Measurements from ENCODE around the gene ERGIC1. TPM values are rescaled to one million over a fixed set of nuclear protein-coding genes. Genes with fewer than 3 reads are reported as not detected.

ERGIC1 gene
- total and polyA plus RNA-seq, 2 of the 13 experiments (the other 11 are each of a cell fraction or from before 2014, with no cell fraction given), result 78.5 to 184 TPM

- no peak for TF ChIP-seq ZNF780A (CRISPR knock-in tag; IDR thresholded peaks at IDR 0.05)
- no peak for TF ChIP-seq NAIF1 (CRISPR knock-in tag; IDR thresholded peaks at IDR 0.05; ENCODE audit: borderline replicate concordance)
- TF ChIP-seq ELF4 (CRISPR knock-in tag; IDR thresholded peaks at IDR 0.05; ENCODE audit: borderline replicate concordance), result no peak
- TF ChIP-seq FOXA3 (CRISPR knock-in tag; IDR thresholded peaks at IDR 0.05), result no peak
- no peak for TF ChIP-seq ARNTL (CRISPR knock-in tag; IDR thresholded peaks at IDR 0.05)
Observed at GRCh38 chr5:172985596-172985995, 151.5 kb downstream of the ERGIC1 start (continued).

GRCh38 chr5:172988276-172988675, 154.2 kb downstream of the ERGIC1 start:
- ChIA-PET CTCF (ENCODE audit: low intra/inter-chr PET ratio, low total read pairs) (no interaction called here), POLR2A (no interaction called here)
- no peak overlapping the region for H3K27ac ChIP-seq (ENCODE audit: extremely low read length, insufficient read depth, low read length)
- no peak overlapping the region for H2AFZ ChIP-seq (ENCODE audit: low read length)
- H3K27me3 ChIP-seq (ENCODE audit: control insufficient read depth in 1 of 2, insufficient read depth in 2 of 2, low read length in 2 of 2), result no peaks in the 10 kb centered on the region
- H3K4me3 ChIP-seq (replicated peaks in 1 of 3; ENCODE audit: insufficient read depth in 1 of 3, low read depth in 2 of 3, low read length in 3 of 3), result no peak overlapping the region
- 88% methylated on average over 3 of the region's 3 CpGs for WGBS (ENCODE audit: low lambda C conversion rate)
- H3K4me1 ChIP-seq (ENCODE audit: insufficient read depth, low read length), result peaks cover 16% of the 10 kb centered on the region
- intact Hi-C loops (cut with micrococcal nuclease; ENCODE audit: unreplicated experiment) (no loop called here), in situ Hi-C loops (cut with HindIII; ENCODE audit: extremely low pct_ligation_motif_present, low pct_unique_long_range_greater_than_20kb) (loop anchor here (25.0 kb wide), 2 partner anchors 299 to 574 kb away; no protein-coding TSS in a partner anchor)
- DNase-seq (ENCODE audit: low spot score) (no peak), FAIRE-seq (no peak), ATAC-seq (no peak)
- peaks cover 4 to 13% of the 10 kb centered on the region in 2 experiments; a peak in 4 of 5 replicates for H3K36me3 ChIP-seq (replicated peaks in 1 of 2; ENCODE audit: control insufficient read depth in 1 of 2, insufficient read depth in 2 of 2, low read length in 2 of 2)
- H3K4me2 ChIP-seq (ENCODE audit: low read depth, low read length), result no peak overlapping the region
- H3K9ac ChIP-seq (ENCODE audit: insufficient read depth, low read depth, low read length), result no peak overlapping the region
- peaks cover 2% of the 10 kb centered on the region for H4K20me1 ChIP-seq (ENCODE audit: insufficient read depth, low read length)
- TF ChIP-seq DR1 (CRISPR knock-in tag; IDR thresholded peaks at IDR 0.05) (no peak), TIGD3 (CRISPR knock-in tag; IDR thresholded peaks at IDR 0.05; ENCODE audit: borderline replicate concordance) (no peak), NR1H2 (CRISPR knock-in tag; IDR thresholded peaks at IDR 0.05; ENCODE audit: borderline replicate concordance, low read depth) (no peak), RNF219 (CRISPR knock-in tag; IDR thresholded peaks at IDR 0.05) (no peak)
- no peaks in the 10 kb centered on the region for H3K9me3 ChIP-seq (ENCODE audit: low read length)
- H3K79me2 ChIP-seq (ENCODE audit: insufficient read depth, low read length), result peaks cover 43% of the 10 kb centered on the region
- BruUV-seq (replicated peaks), result no TSS peak
